IPS-11a (cell line): ENCODE measurements around the gene PHOSPHO1.

Experiments
- H3K4me3 ChIP-seq: one replicate; pipeline ENCODE4 v1.5.1; 2013; ENCODE audit warnings: low read depth, low read length, control low read depth

Gene PHOSPHO1

DNA sequence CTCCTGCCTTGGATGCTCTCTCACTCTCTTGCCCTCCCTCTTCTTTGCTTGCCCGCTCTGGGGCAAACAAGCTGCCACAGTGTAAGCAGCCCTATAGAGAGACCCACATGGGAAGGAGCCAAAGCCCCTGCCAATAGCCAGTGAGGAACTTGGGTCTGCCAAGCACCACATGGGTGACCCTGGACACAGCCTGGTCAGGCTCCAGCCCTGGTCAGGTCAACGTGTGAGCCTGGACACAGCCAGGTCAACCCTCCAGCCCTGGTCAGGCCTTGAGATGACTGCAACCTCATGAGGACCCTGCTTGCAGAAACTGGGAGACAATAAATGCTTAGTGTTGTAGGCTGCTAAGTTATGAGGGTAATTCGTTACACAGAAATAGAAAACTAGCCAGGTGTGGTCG lies 14.3 kb upstream of the PHOSPHO1 start:
- H3K4me3 ChIP-seq: no peak overlapping the region

DNA sequence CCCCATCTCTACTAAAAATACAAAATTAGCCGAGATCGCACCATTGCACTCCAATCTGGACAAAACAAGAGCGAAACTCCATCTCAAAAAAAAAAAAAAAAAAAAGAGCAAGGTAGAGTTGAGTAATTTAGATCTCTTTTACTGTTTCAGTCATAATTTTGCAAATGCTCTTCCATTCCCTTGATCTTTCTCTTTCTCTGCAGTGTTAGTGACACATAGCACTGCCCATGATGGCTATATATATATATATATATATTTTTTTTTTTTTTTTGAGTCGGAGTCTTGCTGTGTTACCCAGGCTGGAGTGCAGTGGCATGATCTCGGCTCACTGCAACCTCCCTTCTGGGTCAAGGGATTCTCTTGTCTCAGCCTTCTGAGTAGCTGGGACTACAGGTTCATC lies 12.2 kb upstream of the PHOSPHO1 start:
- H3K4me3 ChIP-seq: no peak overlapping the region

DNA sequence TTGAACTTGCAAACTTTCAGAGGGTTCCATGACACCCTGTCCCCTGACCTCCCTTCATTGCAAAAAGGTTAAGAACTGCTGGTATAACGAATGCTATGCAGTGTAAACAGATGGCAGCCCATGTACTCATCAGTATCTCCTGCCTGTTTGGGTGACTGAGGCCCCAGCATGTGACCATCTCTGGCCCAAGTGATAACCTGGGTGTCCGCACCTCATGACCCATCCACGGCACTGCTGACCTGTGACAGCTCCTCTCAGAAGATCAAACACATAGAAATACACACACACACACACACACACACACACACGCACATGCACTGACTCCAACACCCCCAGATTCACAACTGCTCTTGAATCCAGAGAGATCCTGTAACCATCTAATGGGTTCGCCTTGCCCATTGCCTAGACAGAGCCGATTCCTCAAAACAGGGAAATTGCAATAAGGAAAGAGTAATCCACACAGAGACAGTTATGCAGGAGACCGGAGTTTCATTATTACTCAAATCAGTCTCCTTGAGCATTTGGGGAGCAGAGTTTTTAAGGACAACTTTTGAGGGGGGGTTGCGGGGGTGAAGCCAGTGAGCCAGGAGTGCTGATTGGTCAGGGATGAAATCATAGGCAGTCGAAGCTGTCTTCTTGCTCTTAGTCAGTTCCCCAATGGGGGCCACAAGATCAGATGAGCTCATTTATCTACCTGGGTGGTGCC lies 11.3 kb upstream of the PHOSPHO1 start:
- H3K4me3 ChIP-seq: no peak overlapping the region

DNA sequence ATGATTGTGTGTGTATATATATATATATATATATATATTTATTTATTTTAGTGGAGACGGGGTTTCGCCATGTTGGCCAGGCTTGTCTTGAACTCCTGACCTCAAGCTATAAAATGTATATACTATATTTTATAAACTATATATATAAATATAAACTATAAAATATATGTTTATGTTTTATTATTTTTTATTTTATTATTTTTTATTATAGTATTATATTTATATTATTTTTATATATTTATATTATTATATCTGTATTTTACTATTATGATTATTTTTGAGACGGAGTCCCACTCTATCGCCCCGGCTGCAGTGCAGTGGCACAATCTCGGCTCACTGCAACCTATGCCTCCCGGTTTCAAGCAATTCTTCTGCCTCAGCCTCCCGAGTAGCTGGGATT lies 10.5 kb upstream of the PHOSPHO1 start:
- no peak overlapping the region for H3K4me3 ChIP-seq

DNA sequence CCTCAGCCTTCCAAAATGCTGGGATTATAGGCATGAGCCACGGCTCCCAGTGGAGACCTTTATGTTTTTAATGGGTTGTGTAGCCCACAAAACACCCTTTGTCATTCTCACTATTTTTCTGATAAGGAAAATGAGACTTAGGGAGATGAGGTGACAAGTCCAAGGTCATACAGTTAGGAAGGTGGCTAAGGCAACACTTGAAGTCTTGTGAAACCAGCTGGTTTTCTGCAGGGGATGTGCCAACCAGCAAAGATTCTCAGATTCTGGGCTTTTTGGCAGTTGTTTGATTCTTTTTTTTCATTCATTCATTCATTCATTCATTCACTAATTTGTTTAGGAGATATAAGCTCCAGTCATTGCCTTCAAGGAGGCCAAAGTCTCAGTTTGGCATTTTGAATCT lies 10.0 kb upstream of the PHOSPHO1 start:
- no peak overlapping the region for H3K4me3 ChIP-seq

DNA sequence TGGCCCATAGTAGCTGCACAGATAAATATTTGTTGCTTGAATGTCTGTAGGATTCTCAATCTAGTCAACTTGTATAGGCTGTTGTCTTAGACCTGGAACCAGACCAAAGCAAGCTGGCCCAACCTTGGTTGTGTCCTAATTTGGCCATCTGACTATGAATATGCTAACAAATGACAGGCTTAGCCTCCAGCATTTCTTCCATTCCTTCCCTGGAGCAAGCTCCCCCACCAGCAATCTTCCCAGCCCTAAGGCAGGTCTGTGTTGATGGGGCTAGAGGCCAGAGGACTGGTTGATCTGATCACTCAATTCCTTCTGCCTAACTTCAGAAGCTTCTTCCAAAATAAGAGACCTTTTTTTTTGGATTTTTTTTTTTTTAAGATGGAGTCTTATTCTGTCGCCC lies 9.4 kb upstream of the PHOSPHO1 start:
- H3K4me3 ChIP-seq: no peak overlapping the region

DNA sequence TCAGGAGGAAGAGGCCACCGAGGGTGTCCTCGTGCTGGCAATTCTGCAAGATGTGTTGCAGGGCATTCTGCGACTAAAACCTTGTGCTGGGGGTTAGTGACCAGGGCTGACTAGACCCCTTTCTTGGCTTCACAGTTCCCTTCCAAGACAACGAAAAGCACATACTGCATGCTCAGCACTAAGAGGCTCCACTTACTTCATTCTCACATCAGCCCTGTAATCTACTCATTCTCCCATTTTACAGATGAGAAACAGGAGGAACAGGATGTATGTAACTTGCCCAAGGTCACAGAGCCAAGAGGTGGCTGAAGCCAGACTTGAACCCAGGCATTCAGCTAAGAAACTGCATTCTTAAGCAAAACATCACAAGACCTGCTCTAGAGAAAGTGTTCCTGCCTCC lies 5.3 kb upstream of the PHOSPHO1 start:
- H3K4me3 ChIP-seq: no peak overlapping the region

DNA sequence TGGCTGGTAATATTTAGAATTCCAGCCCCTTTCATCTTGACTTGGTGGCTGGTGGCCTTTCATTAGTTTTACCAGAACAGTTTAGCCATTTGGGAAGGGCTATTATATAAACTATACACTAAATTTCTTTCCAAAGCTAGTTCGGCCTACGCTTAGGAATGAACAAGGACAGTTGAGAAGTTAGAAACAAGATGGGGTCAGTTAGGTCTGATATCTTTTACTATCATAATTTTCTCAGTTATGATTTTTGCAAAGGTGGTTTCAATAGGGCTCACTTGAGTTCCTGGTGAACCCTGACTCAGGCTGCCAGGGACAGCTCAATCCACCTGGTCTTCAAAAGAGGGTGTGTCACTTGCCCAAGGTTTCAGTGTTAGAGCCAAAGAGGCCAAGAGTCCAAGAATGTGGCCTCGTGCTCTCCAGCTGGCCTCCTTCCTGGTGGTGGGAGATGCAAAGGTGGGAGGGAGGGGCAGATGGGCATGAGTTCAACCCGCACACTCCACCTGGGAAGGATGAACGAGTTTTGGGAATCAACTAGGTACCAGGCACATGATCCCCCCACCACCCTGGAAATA lies 4.0 kb upstream of the PHOSPHO1 start:
- no peak overlapping the region for H3K4me3 ChIP-seq

DNA sequence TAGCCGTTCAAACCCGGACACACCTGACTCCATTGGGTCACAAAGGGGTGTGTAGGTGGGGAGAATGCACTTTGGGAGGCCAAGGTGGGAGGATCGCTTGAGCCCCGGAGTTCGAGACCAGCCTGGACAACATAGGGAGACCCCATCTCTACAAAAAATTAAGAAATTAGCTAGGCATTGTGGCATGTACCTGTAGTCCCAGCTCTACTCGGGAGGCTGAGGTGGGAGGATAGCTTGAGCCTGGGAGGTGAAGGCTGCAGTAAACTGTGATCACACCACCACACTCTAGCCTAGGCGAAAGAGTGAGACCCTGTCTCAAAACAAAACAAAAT lies 942 bp upstream of the PHOSPHO1 start:
- H3K4me3 ChIP-seq: no peak overlapping the region

DNA sequence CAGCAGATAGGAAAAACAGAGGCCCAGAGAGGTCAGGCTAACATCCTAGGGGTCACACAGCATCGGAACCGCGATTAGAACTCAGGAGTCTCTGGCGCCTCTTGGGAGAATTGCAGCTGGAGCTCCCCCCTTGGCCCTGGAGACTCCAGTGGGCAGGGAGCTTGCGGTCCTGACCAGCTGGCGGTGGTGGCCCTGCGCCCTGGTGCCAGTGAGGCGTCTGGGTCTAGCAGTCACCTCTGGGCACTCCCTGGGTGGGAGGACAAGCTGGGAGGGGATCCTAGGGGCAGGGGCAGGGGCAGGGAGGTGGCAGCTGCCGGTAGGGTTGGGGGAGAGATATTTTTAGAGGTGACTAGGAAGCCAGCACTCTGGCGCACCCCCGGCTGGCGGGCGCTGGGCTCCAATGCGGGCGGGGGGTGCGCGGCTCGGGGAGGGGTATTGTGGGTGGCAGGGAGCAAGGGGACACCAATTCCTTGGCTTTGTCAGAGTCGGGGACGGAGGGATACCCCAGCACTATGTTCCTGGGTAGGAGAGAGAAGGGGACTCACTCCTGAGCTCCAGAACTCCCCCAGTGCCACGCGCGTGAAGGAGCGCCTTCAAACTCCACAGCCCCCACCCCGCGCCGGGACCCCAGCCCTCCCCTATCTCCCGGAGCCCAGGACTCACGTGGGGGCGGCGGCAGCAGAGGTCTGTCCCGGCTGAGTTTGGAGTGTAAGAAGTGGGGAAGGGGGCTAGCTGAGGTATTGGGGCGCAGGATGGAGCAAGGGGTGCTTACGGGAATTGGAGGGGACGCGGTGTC lies 584 bp downstream of the PHOSPHO1 start:
- H3K4me3 ChIP-seq: peak overlapping the region; percentile 78

DNA sequence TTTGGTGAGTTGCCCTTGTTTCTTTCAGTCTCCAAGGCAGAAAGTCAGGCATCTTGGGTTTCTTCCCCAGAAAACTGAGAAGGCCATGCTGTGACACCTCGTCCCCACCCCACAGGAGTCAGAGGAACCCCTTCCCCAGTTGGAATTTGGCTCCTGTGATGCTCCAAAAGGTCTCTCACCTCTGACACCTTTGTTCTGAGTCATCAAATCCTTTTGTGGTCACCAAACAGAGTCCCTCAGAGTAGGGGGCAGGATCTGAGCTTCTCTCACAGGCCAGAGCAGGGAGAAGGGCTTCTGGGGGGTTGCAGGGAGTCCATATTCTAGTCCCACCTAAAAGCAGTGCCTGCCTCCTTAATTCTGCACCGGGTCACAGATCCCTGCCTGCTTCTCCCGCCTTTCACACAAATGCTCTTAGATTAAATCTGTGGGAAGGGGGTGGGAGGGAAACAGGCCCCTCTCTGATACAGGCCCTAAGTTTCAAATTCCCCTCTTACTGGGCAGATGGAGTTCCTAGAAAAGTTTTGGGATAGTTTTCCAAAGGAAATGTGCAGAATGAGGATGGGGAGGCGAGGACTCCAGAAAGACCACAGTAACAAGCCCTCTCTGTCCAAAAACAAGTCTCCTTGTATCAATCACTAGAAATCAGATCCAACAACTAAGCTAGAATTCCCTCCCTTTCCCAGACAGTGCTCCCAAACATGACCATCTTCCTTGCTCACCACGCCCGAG lies 1.3 kb downstream of the PHOSPHO1 start:
- H3K4me3 ChIP-seq: no peak overlapping the region

DNA sequence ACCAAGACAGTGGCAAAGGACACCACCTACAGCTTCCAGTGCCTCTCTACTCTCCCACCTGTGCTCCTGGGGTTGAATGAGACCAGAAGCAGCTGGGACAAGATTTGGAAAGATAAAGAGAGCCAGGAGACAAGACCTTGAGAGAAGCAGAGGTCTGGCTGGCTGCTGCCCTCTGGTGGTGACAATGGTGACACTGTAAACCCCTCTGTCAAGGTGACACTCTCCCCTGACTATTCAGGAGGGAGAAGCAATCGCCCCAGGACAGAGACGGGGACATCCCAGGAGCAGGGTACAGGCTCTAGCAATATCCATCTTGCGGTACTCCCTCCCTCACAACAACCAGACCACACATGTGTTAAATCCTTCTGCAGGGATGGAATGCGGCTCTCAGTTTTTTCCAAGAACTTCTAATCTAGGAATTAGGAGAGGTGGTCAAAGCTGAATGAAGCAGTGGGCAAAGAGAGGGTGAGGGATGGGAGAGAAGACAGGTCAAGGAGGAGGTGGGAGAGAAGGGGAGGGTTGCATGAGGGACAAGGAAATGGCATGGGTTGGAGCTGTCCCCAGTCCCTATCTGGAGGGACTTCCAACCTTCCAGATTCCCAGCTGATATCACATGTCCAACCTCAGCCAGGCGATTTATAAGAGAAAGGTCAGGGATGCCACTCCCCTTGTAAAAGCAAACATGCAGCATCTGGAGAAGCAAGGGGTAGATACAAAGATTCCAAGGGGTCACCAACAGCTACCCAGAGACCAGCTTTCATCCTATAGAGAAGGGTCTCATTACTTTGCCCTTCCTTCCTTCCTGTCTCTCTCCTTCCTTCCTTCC lies 2.9 kb downstream of the PHOSPHO1 start:
- H3K4me3 ChIP-seq: no peak overlapping the region

DNA sequence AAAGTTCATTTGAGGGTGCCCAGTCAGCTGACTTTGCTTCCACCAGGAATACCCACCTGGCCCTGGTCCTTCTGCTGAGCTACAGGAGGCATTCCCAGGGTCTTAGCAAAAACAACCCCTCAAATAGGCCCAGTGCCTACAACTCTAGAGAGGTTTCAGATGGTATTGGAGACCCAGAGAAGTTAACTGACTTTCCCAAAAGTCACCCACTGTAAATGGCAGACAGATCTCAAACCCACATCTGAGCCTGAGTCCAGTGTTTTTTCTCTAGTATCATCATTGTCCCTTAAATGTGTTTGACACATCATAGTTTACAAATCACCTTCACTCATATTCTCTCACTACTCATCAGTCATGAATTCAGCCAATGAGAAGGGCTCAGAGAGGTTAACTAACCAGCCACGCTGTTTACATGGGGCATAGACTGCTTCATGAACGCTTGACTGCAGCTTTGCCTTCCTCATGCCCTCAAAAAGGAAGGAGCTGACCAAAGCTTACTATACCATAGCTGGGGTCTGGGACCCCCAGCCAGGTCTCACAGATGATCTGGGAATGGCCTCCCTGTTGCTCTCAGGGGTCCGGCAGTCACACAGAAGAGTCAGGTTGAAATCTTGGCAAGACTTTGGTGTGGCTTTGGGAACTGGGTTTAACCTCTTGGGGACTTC lies 3.7 kb downstream of the PHOSPHO1 start:
- no peak overlapping the region for H3K4me3 ChIP-seq

DNA sequence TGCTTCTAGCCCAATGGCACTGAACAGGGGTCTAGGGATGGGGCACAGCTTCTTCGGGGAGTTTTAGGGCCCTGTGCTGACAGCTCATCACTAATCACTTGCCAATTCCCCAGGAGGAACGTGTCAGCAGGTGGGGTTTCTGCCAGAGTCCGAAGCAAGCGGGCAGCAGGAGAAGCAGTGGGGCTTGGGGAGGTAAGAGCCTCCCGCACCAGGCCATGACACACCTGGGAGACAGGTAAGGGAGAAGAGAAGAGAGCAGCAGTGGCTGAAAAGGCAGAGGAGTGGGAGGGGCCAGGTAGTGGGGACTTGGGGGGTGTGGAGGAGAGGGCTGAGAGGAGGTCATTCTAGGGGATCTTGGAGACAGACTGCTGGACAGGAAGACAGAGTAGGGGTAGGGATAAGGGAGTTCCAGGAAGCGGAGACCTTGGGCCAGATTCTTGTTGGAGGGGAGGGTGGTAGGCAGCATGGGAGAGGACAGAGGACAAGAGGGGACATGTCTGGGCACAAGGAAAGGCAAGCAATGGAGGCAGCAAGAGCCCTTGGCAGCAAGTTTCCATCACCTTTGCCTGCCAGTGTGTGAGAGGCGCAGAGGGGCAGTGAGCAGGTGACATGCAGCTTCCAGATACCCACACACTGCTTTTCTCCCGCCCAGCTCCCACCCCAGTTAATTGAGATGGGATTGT lies 4.9 kb downstream of the PHOSPHO1 start:
- no peak overlapping the region for H3K4me3 ChIP-seq

DNA sequence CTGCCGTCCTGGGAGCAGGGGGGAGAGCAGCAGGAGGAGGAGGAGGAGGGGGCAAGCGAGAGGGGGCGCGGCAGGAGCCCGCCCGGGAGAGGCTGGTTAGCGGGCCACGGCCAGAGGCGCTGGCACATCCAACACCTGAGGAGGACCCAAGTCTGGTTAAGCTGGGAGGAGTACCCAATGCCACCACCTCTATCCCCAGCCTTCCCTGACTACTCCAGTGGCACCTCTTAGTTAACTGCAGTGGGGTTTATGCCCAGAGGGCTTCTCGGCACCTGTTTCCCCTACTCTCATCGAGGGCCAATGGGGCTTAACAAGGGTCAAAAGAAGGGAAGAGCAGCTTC lies 5.6 kb downstream of the PHOSPHO1 start:
- peak overlapping the region; percentile 37 for H3K4me3 ChIP-seq

DNA sequence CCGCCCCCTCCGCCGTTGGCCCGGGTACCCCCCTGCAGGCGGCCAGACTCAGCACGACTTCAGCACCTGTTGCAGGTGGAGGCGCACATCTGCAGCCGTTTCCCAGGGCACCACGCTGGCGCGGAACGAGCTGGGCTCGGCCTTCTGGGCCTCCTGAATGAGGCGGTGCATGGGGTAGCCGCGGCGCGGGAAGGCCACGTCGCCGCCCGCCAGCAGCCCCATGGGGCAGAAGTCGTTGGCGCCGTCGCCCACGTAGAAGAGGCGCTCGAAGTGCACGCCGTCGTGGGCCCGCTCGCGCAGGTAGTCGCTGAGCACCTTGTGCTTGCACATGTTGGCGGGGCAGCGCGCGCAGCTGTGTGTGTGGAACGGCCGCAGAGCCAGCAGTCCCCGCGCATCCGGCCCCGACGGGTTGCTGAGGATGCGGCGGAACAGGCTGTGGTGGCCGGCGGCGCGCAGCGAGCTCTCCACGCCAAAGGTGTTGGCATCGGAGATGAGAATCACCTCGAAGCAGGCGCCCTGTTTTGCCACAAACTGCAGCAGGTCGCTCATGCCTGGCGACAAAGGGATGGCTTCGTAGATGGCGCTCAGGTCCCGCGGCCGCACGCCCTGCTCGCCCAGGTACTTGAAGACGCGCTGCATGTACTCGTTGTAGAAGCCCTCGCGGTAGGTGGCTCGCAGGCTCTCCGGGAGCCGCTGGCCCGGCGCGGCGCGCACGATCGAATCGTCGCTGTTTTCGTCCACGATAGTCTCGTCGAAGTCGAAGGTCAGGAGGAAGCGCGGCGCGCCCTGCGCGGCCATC lies 6.2 kb downstream of the PHOSPHO1 start:
- H3K4me3 ChIP-seq: peak overlapping the region; percentile 37

DNA sequence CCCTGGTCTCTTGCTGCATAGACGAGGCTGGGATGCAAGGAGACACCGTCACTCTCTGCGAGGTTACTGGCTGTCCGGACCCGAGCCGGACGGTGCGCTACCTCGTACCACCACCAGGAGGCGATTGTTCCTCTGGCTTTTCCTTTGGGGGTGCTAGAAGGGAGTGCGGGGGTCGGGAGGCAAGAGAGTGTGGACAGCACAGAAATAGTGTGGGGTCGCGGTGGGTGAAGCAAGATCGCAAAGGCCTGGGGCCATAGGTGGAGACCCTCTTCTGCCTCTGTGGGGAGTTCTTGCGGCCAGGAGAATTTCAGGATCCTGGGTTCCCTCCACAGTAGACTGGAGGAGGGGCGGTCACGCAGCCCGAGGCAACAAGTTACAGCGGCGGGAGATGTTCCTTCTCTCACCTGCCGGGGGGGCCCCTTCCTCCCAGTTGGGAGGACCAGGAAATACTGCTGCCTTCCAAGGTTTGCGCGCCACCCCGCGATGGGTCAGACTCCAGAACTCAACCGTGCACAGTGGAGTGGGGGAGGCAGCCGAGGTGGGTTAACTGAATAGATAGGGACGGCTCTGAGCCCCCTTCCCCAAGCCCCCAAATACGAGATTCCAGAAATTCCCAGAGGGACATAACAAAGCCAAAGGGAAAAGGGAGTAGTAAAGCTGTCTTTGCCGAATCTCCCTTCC lies 6.9 kb downstream of the PHOSPHO1 start:
- peak overlapping the region; percentile 37 for H3K4me3 ChIP-seq

DNA sequence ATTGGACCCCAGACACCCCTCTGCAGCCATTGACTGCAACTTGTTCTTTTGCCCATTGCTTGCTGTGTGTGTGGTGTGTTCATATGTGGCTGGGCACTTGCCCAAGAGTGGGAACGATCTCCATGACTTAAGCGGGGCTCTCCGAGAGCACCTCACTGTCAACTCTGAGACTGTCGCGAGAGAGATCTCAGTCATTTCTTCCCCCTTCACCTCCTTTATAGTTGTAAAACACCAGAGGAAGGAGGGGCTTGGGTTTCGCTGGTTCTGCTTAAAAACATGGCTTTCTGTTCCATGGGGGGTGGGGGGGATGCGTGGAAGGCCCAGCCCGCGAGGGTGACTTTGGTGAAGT lies 7.4 kb downstream of the PHOSPHO1 start:
- H3K4me3 ChIP-seq: no peak overlapping the region

DNA sequence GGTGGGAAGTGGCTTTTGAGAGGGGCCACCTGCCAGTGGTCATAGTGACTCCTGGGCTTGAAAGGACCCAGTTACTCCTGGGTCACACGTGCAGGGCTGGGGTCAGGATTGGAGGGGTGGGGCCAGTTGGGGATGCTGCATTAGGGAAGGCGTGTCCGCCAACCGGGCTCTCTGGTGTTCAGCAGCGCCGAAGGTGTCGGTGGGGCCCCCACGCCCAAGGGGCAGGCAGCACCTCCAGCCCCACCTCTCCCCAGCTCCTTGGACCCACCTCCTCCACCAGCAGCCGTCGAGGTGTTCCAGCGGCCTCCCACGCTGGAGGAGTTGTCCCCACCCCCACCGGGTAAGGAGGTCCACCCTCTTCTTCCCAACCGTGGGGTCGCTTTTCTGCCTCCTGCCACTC lies 10.6 kb downstream of the PHOSPHO1 start:
- no peak overlapping the region for H3K4me3 ChIP-seq
